Activated CD8-positive, alpha-beta T cell treated with anti-CD3 and anti-CD28 coated beads for 36 hours (primary cell): ENCODE data around the gene FRMD4B. TPM values are rescaled to one million over a fixed set of nuclear protein-coding genes. Genes with fewer than 3 reads are reported as not detected.
A peak's percentile ranks its signal among the peaks of the same experiment; 100 is the strongest.

Experiments used
- ATAC-seq: fragments of 200-7000 bp; cut with Tn5 transposase; one replicate; pipeline ENCODE4 v1.10.0; 2021; ENCODE audit warnings: mild to moderate bottlenecking, moderate library complexity
- CTCF ChIA-PET: fragments of 350-600 bp; sonication (Branson Sonifier 250); formaldehyde crosslinking; loops from one replicate; lab custom pipeline; 2021; ENCODE audit warnings: antibody characterized with exemption; lab: Charles Lee
- POLR2A ChIA-PET: fragments of 350-600 bp; sonication (Branson Sonifier 250); formaldehyde crosslinking; loops from one replicate; lab custom pipeline; 2021; ENCODE audit warnings: antibody characterized with exemption; lab: Charles Lee
- DNase-seq: peaks from one replicate; pipeline ENCODE4 v3.0.0-alpha.2; 2020
- H3K27ac Mint-ChIP-seq: one replicate; pipeline ENCODE4 v1.8.0; 2021; ENCODE audit warnings: mild to moderate bottlenecking, mixed read lengths
- H3K27me3 Mint-ChIP-seq: one replicate; pipeline ENCODE4 v1.8.0; 2021; ENCODE audit warnings: mixed read lengths
- H3K36me3 Mint-ChIP-seq: one replicate; pipeline ENCODE4 v1.8.0; 2021; ENCODE audit warnings: low read depth, mixed read lengths
- H3K4me1 Mint-ChIP-seq: one replicate; pipeline ENCODE4 v1.8.0; 2021; ENCODE audit warnings: low read depth, mixed read lengths
- H3K4me3 Mint-ChIP-seq: one replicate; pipeline ENCODE4 v1.8.0; 2021; ENCODE audit warnings: mild to moderate bottlenecking, moderate library complexity, mixed read lengths
- H3K9me3 Mint-ChIP-seq: one replicate; pipeline ENCODE4 v1.8.0; 2021; ENCODE audit warnings: mixed read lengths
- intact Hi-C: fragments of 100-400 bp; cut with micrococcal nuclease; formaldehyde crosslinking; loops from one replicate; pipeline ENCODE4 v1.10.0; 2022
- total RNA-seq, 2 experiments: library from RNA; stranded (reverse); gene quantifications; one replicate each; pipeline ENCODE4 v1.2.3, GENCODE V29; 2021
- TF ChIP-seq, protein P1 (sequence below): fragments of 200-600 bp; IDR thresholded peaks from one replicate; pipeline ENCODE4 v1.8.0; 2022; ENCODE audit warnings: antibody characterized with exemption, mild to moderate bottlenecking

FRMD4B gene
- total RNA-seq, 2 experiments from 2014 or later, result 11.7 to 11.8 TPM

DNA sequence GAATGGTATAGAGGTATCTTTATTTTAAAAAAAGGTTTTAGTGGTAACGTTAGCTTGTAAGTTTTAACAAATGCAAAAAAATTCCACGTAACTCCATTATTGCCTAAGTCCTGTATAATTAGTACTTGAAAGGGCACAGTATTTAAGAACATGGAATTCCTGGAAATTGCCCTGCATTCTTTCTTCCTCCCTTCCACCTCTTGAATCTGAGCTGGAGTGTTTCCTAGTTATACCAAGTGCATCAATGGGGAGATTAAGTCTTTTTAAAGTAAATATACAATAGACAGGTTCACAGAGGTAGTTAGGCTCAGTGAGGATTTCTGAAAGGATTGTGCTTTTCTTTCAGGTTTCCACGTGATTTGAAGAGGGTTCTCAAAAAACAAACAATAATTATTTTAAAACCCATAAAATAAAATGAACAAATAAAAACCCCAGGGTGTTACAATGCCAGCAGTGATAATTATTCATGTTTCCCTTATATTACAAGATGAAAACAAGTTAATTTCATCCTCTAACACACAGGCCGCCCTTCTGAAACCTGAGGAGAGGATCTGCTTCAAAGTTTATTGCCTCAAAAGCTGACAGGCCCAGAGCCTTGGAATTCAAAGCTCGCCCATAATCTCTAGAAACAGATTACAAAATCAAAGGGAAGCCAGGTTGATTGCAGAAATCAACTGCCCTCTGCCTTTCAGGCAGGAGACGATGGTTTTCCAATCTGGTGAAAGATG is 134.6 kb downstream of the FRMD4B start:
- no peak for DNase-seq
- H3K4me1 Mint-ChIP-seq, result peaks cover 5% of the 10 kb centered on the region
- H3K9me3 Mint-ChIP-seq, result no peaks in the 10 kb centered on the region
- H3K36me3 Mint-ChIP-seq, result no peaks in the 10 kb centered on the region
- ATAC-seq, result no peak
- ChIA-PET POLR2A (no interaction called here), CTCF (interaction anchor here (1.2 to 2.3 kb wide), 3 partner anchors 10 to 90 kb away, joined by 3 to 10 read pairs (median 6); no protein-coding TSS in a partner anchor)
- H3K27me3 Mint-ChIP-seq, result no peaks in the 10 kb centered on the region
- TF ChIP-seq, protein P1, sequence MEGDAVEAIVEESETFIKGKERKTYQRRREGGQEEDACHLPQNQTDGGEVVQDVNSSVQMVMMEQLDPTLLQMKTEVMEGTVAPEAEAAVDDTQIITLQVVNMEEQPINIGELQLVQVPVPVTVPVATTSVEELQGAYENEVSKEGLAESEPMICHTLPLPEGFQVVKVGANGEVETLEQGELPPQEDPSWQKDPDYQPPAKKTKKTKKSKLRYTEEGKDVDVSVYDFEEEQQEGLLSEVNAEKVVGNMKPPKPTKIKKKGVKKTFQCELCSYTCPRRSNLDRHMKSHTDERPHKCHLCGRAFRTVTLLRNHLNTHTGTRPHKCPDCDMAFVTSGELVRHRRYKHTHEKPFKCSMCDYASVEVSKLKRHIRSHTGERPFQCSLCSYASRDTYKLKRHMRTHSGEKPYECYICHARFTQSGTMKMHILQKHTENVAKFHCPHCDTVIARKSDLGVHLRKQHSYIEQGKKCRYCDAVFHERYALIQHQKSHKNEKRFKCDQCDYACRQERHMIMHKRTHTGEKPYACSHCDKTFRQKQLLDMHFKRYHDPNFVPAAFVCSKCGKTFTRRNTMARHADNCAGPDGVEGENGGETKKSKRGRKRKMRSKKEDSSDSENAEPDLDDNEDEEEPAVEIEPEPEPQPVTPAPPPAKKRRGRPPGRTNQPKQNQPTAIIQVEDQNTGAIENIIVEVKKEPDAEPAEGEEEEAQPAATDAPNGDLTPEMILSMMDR, result no peak
- no peak overlapping the region for H3K4me3 Mint-ChIP-seq
- no peak overlapping the region for H3K27ac Mint-ChIP-seq
- intact Hi-C loops, result no loop called here

DNA sequence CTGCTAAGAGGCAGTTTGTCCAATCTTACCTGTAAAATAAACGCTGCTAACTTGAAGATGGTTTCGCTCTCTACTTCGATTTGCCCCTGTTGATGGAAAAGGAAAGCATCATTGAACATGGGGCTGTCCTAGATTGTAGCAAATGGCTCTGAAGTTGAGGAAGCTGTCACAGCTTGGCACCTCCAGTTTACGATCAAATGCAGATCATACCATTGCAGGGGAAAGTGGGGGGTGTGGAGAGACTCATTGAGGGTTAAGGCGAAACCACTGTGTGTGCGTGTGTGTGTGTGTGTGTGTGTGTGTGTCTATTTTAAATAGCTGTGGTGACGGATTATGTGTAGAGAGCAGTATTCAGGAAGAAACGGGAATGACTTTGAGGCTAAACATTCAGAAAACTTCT is 135.9 kb downstream of the FRMD4B start:
- H3K9me3 Mint-ChIP-seq, result no peaks in the 10 kb centered on the region
- H3K27me3 Mint-ChIP-seq, result no peaks in the 10 kb centered on the region
- TF ChIP-seq, protein P1, result no peak
- POLR2A ChIA-PET, result no interaction called here
- H3K36me3 Mint-ChIP-seq, result no peaks in the 10 kb centered on the region
- DNase-seq (peak; percentile 57), ATAC-seq (peak; percentile 90)
- intact Hi-C loops, result no loop called here
- H3K27ac Mint-ChIP-seq, result no peak overlapping the region
- CTCF ChIA-PET, result interaction anchor here (0.9 to 2.3 kb wide), 8 partner anchors 9 to 89 kb away, joined by 3 to 10 read pairs (median 4); no protein-coding TSS in a partner anchor
- H3K4me3 Mint-ChIP-seq, result peak overlapping the region; percentile 54
- peaks cover 5% of the 10 kb centered on the region for H3K4me1 Mint-ChIP-seq

DNA sequence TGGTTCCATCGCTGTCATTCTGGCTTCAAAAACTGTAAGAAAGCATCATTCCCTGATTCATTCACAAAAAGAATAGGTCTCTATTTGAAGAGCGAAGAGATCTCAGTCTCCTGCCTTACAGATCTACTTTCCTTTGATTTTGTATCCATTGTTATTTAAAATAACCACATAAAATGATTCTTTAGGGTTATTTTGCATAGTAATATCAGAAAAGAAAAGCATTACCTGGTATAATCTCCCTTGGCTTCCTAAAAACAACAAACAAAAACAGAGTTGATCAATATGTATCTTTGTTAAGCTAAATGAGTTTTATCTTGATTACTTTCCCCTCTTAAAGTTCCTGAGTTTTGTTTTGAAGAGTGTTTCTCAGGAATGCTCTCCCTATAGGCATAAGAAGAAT is 136.9 kb downstream of the FRMD4B start:
- no peak for DNase-seq

DNA sequence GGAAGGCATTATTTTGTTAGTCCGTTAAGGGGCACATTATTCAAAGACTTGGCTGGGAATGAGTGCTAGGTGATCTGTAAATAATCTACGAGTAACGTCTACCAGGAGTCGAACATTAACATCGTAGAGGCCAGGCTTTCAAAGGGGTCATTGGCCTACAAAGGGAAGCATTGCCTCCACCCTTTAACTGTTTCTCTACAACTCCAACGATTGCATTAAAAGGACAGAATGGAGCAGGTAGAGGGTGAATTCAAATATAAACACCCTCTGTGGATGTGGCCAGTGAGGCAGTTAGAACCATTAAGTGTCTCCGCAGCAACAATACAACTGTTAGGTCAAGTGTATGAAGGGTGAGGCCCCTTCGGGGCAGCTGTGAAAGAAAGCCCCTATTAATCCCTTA is 137.5 kb downstream of the FRMD4B start:
- CTCF ChIA-PET, result interaction anchor here (0.7 to 1.5 kb wide), 4 partner anchors 8 to 127 kb away, joined by 3 to 4 read pairs (median 4); no protein-coding TSS in a partner anchor
- no peak for DNase-seq
- Mint-ChIP-seq H3K4me1 (peaks cover 5% of the 10 kb centered on the region), H3K27me3 (no peaks in the 10 kb centered on the region), H3K27ac (no peak overlapping the region), H3K4me3 (no peak overlapping the region), H3K9me3 (no peaks in the 10 kb centered on the region), H3K36me3 (no peaks in the 10 kb centered on the region)
- ATAC-seq, result no peak
- POLR2A ChIA-PET, result interaction anchor here (1.5 kb wide), 1 partner anchor 31 kb away, joined by 3 read pairs; no protein-coding TSS in a partner anchor
- TF ChIP-seq, protein P1, result no peak
- intact Hi-C loops, result no loop called here

More for the DNA sequence above, 136.9 kb downstream of the FRMD4B start:
- Mint-ChIP-seq H3K36me3 (no peaks in the 10 kb centered on the region), H3K4me3 (no peak overlapping the region), H3K4me1 (peaks cover 5% of the 10 kb centered on the region), H3K27me3 (no peaks in the 10 kb centered on the region), H3K9me3 (no peaks in the 10 kb centered on the region), H3K27ac (no peak overlapping the region)
- no peak for ATAC-seq
- intact Hi-C loops, result no loop called here
- ChIA-PET POLR2A (interaction anchor here (1.5 kb wide), 1 partner anchor 30 kb away, joined by 3 read pairs; no protein-coding TSS in a partner anchor), CTCF (interaction anchor here (0.7 to 1.5 kb wide), 7 partner anchors 8 to 128 kb away, joined by 3 to 6 read pairs (median 3); no protein-coding TSS in a partner anchor)
- TF ChIP-seq, protein P1, result no peak

DNA sequence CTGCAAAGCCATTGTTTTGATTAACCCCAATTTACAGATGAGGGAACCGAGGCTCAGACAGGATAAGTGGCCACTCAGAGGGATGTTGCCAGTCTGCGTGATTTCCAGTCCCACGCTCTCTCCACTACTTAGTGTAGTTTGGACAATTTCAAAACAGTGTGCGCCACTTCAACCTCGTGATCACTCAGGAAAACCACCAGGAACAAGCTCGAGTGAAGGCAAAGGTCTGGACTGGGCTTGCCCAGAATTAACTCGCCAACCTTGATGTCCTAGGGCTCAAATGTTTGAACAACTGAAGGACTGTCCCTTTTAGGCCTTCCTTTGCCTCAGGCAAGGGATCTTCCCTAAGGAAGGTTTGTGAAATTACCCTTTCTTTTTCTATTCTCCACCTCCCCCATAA is 139.3 kb downstream of the FRMD4B start:
- Mint-ChIP-seq H3K27ac (no peak overlapping the region), H3K27me3 (no peaks in the 10 kb centered on the region), H3K4me3 (no peak overlapping the region), H3K4me1 (peaks cover 10% of the 10 kb centered on the region), H3K9me3 (no peaks in the 10 kb centered on the region), H3K36me3 (no peaks in the 10 kb centered on the region)
- intact Hi-C loops, result no loop called here
- ChIA-PET CTCF (interaction anchor here (0.6 kb wide), 1 partner anchor 140 kb away, joined by 4 read pairs; no protein-coding TSS in a partner anchor), POLR2A (no interaction called here)
- DNase-seq (no peak), ATAC-seq (no peak)
- TF ChIP-seq, protein P1, result no peak
